Coronary artery (tissue), 2 donors: ENCODE results near the gene AAMDC.

Source experiments
- DNase-seq: peaks from one replicate; pipeline ENCODE4 v3.0.0-alpha.2; 2017; ENCODE audit warnings: low spot score
- H3K27ac ChIP-seq, 2 donors: fragments of 200-600 bp; sonication (generic); one replicate each; pipeline ENCODE4 v1.5.1; 2016 to 2019
- H3K4me3 ChIP-seq: fragments of 200-600 bp; sonication (generic); 2 replicates; pipeline ENCODE4 v1.5.1; 2016; ENCODE audit warnings: mild to moderate bottlenecking, moderate library complexity
- TF ChIP-seq, protein P1 (sequence below): fragments of 200-600 bp; sonication (generic); IDR thresholded peaks from one replicate; pipeline ENCODE4 v1.5.1; 2019; ENCODE audit warnings: antibody characterized with exemption

The AAMDC gene

DNA sequence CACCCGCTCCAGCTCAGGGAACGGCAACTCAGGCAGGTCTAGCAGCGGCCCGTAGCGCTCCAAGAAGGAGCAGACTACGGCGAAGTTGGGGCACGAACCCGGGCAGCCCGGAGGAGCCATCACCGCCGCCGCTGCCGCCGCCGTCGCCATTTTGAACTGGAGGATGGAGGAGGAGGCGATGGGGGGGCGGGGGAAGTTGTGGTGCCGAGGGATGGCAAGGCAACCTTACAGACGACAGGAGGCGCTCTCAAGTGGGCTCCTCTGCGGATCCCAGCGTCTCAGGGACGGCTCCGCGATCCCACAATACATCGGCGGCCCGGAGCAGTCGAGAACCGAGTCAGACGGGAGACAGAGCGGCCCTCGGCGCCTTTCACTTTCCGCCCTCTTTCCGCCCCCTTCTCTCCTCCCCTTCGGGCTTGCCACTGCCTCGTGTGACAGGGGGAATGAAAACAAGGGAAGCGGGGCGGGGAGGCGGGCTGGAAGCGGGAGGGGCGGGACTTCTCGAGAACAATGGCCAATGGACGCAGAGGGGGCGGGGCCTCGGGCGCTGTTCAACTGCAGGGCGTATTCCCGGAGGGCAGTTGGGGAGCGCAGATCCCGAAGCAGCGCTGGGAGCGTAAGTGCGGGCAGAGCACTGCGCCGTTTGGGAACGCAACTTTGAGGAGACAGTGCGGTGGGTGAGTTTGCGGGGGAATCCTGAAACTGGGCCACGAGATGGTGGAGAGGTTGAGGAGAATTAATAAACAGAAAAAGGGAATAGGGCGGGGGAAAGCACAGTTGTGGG lies at the start of gene AAMDC, which contains the start of gene RSF1:
Gene AAMDC, plus strand, starts transcription at position 580 of the 784 bp plus-strand sequence. CDS start 21,353 bp downstream, outside the sequence.
Gene RSF1, minus strand, starts transcription at position 158 of the 784 bp plus-strand sequence. Its CDS starts 8 bp downstream, at position 150.
- H3K27ac ChIP-seq: peak within 1 kb of the TSS; percentile 97 to 99
- TF ChIP-seq, protein P1, sequence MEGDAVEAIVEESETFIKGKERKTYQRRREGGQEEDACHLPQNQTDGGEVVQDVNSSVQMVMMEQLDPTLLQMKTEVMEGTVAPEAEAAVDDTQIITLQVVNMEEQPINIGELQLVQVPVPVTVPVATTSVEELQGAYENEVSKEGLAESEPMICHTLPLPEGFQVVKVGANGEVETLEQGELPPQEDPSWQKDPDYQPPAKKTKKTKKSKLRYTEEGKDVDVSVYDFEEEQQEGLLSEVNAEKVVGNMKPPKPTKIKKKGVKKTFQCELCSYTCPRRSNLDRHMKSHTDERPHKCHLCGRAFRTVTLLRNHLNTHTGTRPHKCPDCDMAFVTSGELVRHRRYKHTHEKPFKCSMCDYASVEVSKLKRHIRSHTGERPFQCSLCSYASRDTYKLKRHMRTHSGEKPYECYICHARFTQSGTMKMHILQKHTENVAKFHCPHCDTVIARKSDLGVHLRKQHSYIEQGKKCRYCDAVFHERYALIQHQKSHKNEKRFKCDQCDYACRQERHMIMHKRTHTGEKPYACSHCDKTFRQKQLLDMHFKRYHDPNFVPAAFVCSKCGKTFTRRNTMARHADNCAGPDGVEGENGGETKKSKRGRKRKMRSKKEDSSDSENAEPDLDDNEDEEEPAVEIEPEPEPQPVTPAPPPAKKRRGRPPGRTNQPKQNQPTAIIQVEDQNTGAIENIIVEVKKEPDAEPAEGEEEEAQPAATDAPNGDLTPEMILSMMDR: peak; percentile 60
- peak; percentile 99 for DNase-seq
- H3K4me3 ChIP-seq: peak within 1 kb of the TSS; percentile 97

DNA sequence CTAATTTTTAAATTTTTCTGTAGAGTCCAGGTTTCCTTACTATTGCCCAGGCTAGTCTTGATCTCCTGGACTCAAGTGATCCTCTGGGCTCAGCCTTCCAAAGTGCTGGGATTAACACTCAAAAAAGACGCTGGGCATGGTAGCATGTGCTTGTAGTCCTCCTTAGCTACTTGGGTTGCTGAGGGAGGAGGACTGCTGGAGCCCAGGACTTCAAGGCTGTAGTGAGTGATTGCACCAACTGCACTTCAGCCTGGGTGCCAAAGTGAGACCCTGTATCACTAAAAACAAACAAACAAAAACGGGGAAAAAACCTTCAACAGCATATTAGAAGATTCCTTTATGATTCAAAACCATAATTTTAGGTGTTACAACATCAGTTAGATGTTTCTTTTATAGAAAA lies 45.0 kb upstream of the AAMDC start:
- TF ChIP-seq, protein P1: no peak
- Histone ChIP-seq H3K4me3 (no peak overlapping the region), H3K27ac (no peak overlapping the region)
- no peak for DNase-seq

DNA sequence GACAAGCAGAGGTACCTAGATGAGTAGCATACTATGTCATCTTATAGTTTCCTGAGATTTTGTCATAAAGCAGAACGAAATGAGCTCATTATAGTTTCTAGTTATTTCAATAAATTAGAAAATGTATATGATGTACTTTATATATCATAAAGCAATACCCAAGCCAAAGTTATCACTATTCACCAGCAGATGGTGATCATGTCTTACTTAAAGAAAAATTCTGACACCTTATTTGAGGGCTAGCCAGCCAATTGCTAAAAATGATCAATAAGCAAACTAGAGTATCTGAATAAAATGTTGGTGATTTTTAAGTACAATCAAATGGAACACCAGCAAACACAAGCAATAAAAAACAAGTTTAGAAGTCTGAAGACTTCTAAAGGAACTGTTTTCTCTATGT lies 44.5 kb upstream of the AAMDC start:
- Histone ChIP-seq H3K27ac (no peak overlapping the region), H3K4me3 (no peak overlapping the region)
- no peak for DNase-seq
- TF ChIP-seq, protein P1: no peak

DNA sequence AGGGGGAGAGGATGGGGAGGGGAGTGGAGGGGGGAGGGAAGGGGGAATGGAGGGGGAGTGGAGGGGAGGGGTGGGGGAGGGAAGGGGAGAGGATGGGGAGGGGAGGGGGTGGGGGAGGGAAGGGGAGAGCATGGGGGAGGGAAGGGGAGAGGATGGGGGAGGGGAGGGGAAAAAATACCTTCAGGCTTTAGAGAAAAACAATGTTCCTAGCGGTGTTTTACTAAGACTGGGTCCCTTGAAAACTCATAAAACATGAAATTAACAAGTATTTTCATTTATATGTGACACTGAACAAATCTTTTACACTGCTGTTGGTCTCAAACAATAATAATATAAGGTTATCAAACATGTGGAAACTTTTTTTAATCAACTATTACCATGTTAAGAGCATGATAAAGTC lies 42.8 kb upstream of the AAMDC start:
- no peak overlapping the region for H3K4me3 ChIP-seq
- TF ChIP-seq, protein P1: no peak
- no peak overlapping the region for H3K27ac ChIP-seq
- no peak for DNase-seq

DNA sequence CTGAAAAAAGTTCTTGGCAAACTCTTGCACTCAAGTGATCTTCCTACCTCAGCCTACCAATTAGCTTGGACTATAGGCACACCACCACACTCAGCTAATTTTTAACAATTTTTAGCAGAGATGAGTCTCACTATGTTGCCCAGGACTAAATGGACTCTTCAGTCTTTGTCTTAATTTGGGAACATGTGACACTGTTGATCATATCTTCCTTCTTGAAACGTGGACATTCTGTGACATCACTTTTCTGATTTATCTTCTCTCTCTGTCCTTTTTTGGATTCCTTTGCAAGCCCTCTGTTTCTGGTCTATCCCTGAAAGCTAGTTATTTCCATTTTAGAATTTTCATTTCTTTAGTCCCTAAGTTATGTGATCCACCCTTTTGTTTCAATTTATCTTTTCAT lies 42.4 kb upstream of the AAMDC start:
- TF ChIP-seq, protein P1: no peak
- no peak for DNase-seq
- Histone ChIP-seq H3K4me3 (no peak overlapping the region), H3K27ac (no peak overlapping the region)

DNA sequence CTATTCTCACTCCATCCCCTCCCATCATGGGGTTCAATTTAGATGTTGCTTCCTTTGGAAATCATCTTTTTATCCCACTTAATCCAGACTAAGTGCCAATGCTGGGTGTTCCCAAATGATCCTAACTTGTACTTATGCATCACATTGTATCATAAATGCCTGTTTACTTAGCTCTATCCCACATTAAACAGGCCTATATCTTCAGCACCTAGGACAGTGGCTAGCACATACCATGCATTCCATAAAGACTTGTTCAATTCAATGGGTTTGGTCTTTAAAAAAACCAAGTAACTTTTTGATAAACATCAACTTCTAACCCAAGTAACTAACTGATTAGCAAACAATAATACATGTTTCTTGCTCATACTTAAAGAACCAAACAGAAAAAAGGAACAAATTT lies 41.0 kb upstream of the AAMDC start:
- no peak for DNase-seq
- no peak overlapping the region for H3K27ac ChIP-seq
- TF ChIP-seq, protein P1: no peak

DNA sequence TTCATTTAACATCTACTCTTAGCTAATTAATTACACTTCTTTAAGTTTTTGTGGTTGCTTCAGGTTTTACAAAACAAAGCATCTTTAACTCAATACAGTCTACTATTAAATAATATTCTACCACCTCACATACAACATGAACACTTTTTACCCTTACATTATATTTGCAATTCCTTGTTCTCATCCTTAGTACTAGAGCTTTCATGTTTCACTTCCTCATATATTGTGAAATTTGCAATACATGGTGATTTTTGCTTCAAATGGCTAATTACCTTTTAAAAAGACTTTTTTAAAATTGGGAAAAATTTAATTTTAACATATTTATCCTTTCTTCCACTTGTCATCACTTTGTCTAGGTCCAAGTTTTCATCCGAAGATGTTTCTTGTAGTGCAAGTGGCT lies 37.9 kb upstream of the AAMDC start:
- Histone ChIP-seq H3K4me3 (no peak overlapping the region), H3K27ac (no peak overlapping the region)
- TF ChIP-seq, protein P1: no peak
- no peak for DNase-seq

More for the DNA sequence above, 41.0 kb upstream of the AAMDC start:
- H3K4me3 ChIP-seq: no peak overlapping the region
